ENCODE data around the gene USP48. TPM values are rescaled to one million over a fixed set of nuclear protein-coding genes. Genes with fewer than 3 reads are reported as not detected.

USP48 gene
- total RNA-seq, 1 experiment from 2014 or later = 49.1 TPM

GRCh38 chr1:21742578-21742977 is 40.4 kb downstream of the USP48 start:
- H3K27me3 ChIP-seq (replicated peaks; ENCODE audit: control insufficient read depth, insufficient read depth, low read length) = no peaks in the 10 kb centered on the region
- CTCF ChIA-PET = no interaction called here
- POLR2A ChIA-PET = no interaction called here
- no peaks in the 10 kb centered on the region for H3K9me3 ChIP-seq
- H3K27me3 Mint-ChIP-seq (ENCODE audit: insufficient read depth, unreplicated experiment) = no peaks in the 10 kb centered on the region
- H3K27ac Mint-ChIP-seq (ENCODE audit: unreplicated experiment) = no peak overlapping the region
- no peaks in the 10 kb centered on the region for H3K4me1 ChIP-seq
- no peaks in the 10 kb centered on the region for H3K36me3 ChIP-seq (ENCODE audit: control insufficient read depth, insufficient read depth, low read length)
- no peak overlapping the region for H3K4me3 Mint-ChIP-seq (ENCODE audit: unreplicated experiment)
- no peaks in the 10 kb centered on the region for H3K9me3 Mint-ChIP-seq (ENCODE audit: unreplicated experiment)
- no TSS peak for BruUV-seq (replicated peaks)
- H3K4me1 Mint-ChIP-seq (ENCODE audit: low read depth, unreplicated experiment) = no peaks in the 10 kb centered on the region
- no peak overlapping the region for H3K4me3 ChIP-seq (ENCODE audit: low read depth, low read length)
- TF ChIP-seq, protein P1, sequence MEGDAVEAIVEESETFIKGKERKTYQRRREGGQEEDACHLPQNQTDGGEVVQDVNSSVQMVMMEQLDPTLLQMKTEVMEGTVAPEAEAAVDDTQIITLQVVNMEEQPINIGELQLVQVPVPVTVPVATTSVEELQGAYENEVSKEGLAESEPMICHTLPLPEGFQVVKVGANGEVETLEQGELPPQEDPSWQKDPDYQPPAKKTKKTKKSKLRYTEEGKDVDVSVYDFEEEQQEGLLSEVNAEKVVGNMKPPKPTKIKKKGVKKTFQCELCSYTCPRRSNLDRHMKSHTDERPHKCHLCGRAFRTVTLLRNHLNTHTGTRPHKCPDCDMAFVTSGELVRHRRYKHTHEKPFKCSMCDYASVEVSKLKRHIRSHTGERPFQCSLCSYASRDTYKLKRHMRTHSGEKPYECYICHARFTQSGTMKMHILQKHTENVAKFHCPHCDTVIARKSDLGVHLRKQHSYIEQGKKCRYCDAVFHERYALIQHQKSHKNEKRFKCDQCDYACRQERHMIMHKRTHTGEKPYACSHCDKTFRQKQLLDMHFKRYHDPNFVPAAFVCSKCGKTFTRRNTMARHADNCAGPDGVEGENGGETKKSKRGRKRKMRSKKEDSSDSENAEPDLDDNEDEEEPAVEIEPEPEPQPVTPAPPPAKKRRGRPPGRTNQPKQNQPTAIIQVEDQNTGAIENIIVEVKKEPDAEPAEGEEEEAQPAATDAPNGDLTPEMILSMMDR (IDR thresholded peaks at IDR 0.05; ENCODE audit: insufficient read depth in 1 of 2, low read depth in 1 of 2, low read length in 1 of 2, severe bottlenecking in 1 of 2, unreplicated experiment in 1 of 2) = no peak
- intact Hi-C loops (cut with micrococcal nuclease; ENCODE audit: unreplicated experiment) = no loop called here
- DNase-seq = no peak
- H3K36me3 Mint-ChIP-seq (ENCODE audit: insufficient read depth, unreplicated experiment) = peaks cover 22% of the 10 kb centered on the region

- no peaks in the 10 kb centered on the region for H3K9me3 ChIP-seq
- H3K4me3 Mint-ChIP-seq (ENCODE audit: unreplicated experiment) = no peak overlapping the region
- H3K4me3 ChIP-seq (ENCODE audit: low read depth, low read length) = no peak overlapping the region
- BruUV-seq (replicated peaks) = no TSS peak
- no peaks in the 10 kb centered on the region for H3K27me3 ChIP-seq (replicated peaks; ENCODE audit: control insufficient read depth, insufficient read depth, low read length)
- POLR2A ChIA-PET = no interaction called here
- H3K4me1 ChIP-seq = no peaks in the 10 kb centered on the region
- H3K36me3 Mint-ChIP-seq (ENCODE audit: insufficient read depth, unreplicated experiment) = peaks cover 27% of the 10 kb centered on the region
- no peaks in the 10 kb centered on the region for H3K4me1 Mint-ChIP-seq (ENCODE audit: low read depth, unreplicated experiment)
- TF ChIP-seq, protein P1 (IDR thresholded peaks at IDR 0.05; ENCODE audit: insufficient read depth in 1 of 2, low read depth in 1 of 2, low read length in 1 of 2, severe bottlenecking in 1 of 2, unreplicated experiment in 1 of 2) = no peak
- intact Hi-C loops (cut with micrococcal nuclease; ENCODE audit: unreplicated experiment) = no loop called here
- H3K27me3 Mint-ChIP-seq (ENCODE audit: insufficient read depth, unreplicated experiment) = no peaks in the 10 kb centered on the region
- DNase-seq = no peak
- no peak overlapping the region for H3K27ac Mint-ChIP-seq (ENCODE audit: unreplicated experiment)
- CTCF ChIA-PET = no interaction called here
- H3K36me3 ChIP-seq (ENCODE audit: control insufficient read depth, insufficient read depth, low read length) = no peaks in the 10 kb centered on the region
- no peaks in the 10 kb centered on the region for H3K9me3 Mint-ChIP-seq (ENCODE audit: unreplicated experiment)
Measured at GRCh38 chr1:21741206-21741605, 41.7 kb downstream of the USP48 start.

DNA sequence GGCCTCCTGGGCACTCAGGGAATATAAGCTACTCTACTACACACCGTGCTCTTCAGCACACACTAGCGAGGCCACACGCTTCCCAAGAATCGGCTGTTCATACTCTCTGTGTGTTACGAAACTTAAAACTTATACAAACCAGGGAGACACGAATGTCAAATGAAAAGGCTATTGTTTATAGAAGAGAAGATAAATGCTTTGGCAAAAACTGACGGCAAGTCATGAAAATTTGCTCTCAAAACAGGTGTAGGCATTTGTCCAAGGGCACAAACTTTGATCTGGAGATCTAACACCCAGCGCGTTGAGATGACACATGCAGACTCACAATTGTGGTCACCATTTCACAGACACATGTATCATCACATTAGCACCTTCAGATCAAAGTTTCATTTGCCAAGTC is 46.1 kb downstream of the USP48 start:
- H3K27me3 ChIP-seq (replicated peaks; ENCODE audit: control insufficient read depth, insufficient read depth, low read length) = no peaks in the 10 kb centered on the region
- no peak for DNase-seq
- no peak overlapping the region for H3K4me3 ChIP-seq (ENCODE audit: low read depth, low read length)
- Mint-ChIP-seq H3K4me1 (ENCODE audit: low read depth, unreplicated experiment) (no peaks in the 10 kb centered on the region), H3K27ac (ENCODE audit: unreplicated experiment) (no peak overlapping the region), H3K27me3 (ENCODE audit: insufficient read depth, unreplicated experiment) (no peaks in the 10 kb centered on the region), H3K36me3 (ENCODE audit: insufficient read depth, unreplicated experiment) (peaks cover 48% of the 10 kb centered on the region), H3K9me3 (ENCODE audit: unreplicated experiment) (no peaks in the 10 kb centered on the region), H3K4me3 (ENCODE audit: unreplicated experiment) (no peak overlapping the region)
- peaks cover 1% of the 10 kb centered on the region; the same call in 1 of the 2 replicates for H3K36me3 ChIP-seq (ENCODE audit: control insufficient read depth, insufficient read depth, low read length)
- BruUV-seq (replicated peaks) = no TSS peak
- no peaks in the 10 kb centered on the region for H3K4me1 ChIP-seq
- H3K9me3 ChIP-seq = no peaks in the 10 kb centered on the region
- CTCF ChIA-PET = no interaction called here
- POLR2A ChIA-PET = no interaction called here
- TF ChIP-seq, protein P1 (IDR thresholded peaks at IDR 0.05; ENCODE audit: insufficient read depth in 1 of 2, low read depth in 1 of 2, low read length in 1 of 2, severe bottlenecking in 1 of 2, unreplicated experiment in 1 of 2) = no peak
- intact Hi-C loops (cut with micrococcal nuclease; ENCODE audit: unreplicated experiment) = no loop called here

Measured in Caco-2 (cell line).